Cardiac fibroblast (primary cell): ENCODE results near the gene SFTPB.
"Not testable (repeated sequence)": the region's sequence is repeated elsewhere in the genome, so short reads cannot be mapped to it uniquely, and the experiment has no call there.

ENCODE experiments used
- DNase-seq, 2 donors: peaks; one replicate each; pipeline versions ENCODE4 v3.0.0 to v3.0.0-alpha.2; 2010; ENCODE audit warnings: low read depth in 2 of 2
- H3K4me3 ChIP-seq, 2 donors: replicated peaks in 1 of 2; 1 replicate in 1 of 2; 2 replicates in 1 of 2; pipeline ENCODE4 v1.5.1; 2011; ENCODE audit warnings: low read depth in 2 of 2, low read length in 2 of 2, mild to moderate bottlenecking in 2 of 2, moderate library complexity in 1 of 2
- TF ChIP-seq, protein P1 (sequence below): IDR thresholded peaks from one replicate; pipeline ENCODE4 v1.5.1; 2011; ENCODE audit warnings: low read depth, mild to moderate bottlenecking, low read length, inconsistent platforms

Gene SFTPB

DNA sequence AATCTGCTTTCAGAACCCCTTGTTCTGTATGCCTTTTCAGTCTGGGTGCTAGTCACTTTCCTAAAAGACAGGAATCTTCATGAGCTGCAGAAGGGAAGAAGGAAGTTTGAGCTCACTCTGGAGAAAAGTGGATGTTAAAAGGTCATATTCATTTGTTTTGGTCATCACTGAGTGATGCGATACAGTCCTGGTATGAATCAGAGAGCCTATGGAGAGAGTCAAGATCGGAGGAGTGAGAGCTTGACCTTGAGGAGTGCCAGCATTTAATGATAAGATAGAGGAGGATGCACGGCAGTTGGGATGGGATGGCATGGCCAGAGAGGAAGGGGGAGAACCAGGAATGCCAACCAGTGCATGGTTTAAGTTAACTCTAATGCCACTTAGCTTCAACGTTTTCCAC, 32.4 kb downstream of the SFTPB start:
- TF ChIP-seq, protein P1, sequence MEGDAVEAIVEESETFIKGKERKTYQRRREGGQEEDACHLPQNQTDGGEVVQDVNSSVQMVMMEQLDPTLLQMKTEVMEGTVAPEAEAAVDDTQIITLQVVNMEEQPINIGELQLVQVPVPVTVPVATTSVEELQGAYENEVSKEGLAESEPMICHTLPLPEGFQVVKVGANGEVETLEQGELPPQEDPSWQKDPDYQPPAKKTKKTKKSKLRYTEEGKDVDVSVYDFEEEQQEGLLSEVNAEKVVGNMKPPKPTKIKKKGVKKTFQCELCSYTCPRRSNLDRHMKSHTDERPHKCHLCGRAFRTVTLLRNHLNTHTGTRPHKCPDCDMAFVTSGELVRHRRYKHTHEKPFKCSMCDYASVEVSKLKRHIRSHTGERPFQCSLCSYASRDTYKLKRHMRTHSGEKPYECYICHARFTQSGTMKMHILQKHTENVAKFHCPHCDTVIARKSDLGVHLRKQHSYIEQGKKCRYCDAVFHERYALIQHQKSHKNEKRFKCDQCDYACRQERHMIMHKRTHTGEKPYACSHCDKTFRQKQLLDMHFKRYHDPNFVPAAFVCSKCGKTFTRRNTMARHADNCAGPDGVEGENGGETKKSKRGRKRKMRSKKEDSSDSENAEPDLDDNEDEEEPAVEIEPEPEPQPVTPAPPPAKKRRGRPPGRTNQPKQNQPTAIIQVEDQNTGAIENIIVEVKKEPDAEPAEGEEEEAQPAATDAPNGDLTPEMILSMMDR, result no peak
- H3K4me3 ChIP-seq, result no peak overlapping the region
- no peak for DNase-seq

DNA sequence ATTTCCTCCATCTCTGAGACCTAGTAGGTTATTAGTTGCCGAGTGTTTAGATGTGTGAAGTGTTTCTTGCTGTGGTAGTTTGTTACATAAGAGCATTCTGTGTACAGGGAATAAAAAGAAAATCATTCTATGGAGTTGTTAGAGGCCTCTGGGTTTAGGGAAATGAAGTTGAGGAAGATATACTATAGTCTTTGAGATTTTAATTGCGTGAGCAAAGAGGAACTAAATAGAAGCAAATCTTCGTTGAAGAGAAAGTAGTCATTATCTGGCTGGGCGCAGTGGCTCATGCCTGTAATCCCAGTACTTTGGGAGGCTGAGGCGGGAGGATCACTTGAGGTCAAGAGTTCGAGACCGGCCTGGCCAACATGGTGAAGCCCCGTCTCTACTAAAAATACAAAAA, 33.0 kb downstream of the SFTPB start:
- H3K4me3 ChIP-seq, result no peak overlapping the region
- DNase-seq, result no peak
- TF ChIP-seq, protein P1, result no peak

DNA sequence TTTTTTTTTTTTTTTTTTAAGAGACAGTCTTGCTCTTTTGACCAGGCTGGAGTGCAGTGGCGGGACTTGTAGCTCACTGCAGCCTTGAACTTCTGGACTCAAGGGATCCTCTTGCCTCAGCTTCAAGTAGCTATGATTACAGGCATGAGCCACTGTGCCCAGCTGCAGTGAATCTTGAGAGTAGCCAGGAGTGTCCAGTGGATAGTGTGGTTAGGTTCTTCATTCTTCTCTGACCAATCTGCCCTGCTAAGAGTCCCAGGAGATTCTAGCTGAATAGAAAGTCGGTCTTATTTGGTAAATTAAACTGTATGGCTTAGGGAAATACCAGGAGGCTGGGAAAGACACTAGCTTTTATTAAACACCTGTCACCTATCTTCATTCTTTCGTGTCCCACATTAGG, 36.7 kb downstream of the SFTPB start:
- no peak overlapping the region for H3K4me3 ChIP-seq

DNA sequence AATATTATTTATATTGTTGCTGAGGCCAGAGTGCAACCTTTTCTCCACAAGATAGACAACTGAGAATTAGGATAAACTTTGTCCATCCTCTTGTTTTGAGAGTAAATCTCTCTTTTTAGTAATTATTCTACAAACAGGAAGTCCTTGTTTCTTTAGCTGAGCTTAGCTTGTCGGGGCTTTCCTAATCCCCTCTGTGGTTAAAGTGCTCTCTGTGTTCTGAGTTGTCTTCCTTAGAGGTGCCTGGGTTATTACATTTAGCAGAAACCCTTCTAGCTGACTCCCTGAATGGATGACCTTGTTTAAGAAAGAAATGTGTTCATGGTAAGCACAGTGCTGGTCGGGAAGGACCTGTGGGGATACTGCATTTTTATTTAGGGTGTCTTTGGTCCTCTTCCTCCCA, 39.3 kb downstream of the SFTPB start:
- DNase-seq, result no peak

More for the DNA sequence above, 36.7 kb downstream of the SFTPB start:
- no peak for DNase-seq
- TF ChIP-seq, protein P1, result no peak

DNA sequence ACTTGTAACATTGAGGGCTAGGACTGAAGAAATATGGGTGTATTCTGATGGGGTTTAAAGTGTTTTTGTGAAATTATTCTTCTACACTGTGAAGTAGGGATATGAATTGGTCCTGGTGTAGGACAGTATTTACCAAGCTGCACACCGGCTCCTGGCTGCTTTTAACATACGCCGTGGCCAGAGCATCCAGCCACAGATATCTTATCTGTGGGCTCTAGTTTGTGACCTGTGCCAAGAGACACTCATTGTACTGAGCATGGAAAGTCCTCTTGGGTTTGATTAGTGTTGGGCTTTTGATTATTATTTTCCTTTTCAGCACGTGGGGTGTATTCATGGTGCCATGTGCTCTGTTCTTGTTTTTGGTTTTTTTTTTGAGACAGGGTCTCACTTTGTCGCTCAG, 44.0 kb downstream of the SFTPB start:
- TF ChIP-seq, protein P1, result no peak
- no peak for DNase-seq
- no peak overlapping the region for H3K4me3 ChIP-seq

More for the DNA sequence above, 39.3 kb downstream of the SFTPB start:
- H3K4me3 ChIP-seq, result no peak overlapping the region
- TF ChIP-seq, protein P1, result no peak

DNA sequence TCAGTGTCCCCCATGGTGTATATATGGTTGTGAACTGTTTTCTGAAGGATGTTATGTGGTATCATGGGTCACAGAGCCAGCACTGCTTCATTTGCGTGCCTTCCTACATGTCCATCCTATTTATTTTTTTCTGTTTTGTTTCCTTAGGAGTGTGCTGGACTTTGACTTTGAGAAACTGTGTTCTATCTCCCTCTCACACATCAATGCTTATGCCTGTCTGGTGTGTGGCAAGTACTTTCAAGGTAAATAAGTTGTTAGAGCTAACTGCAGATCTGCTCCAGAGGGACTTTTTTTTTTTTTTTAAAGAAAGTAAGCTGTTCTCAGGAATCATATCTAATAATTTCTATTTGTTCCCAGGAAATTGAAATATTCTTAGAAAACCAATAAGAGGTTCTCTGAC, 46.7 kb downstream of the SFTPB start:
- H3K4me3 ChIP-seq, result no peak overlapping the region
- TF ChIP-seq, protein P1, result no peak
- no peak for DNase-seq

DNA sequence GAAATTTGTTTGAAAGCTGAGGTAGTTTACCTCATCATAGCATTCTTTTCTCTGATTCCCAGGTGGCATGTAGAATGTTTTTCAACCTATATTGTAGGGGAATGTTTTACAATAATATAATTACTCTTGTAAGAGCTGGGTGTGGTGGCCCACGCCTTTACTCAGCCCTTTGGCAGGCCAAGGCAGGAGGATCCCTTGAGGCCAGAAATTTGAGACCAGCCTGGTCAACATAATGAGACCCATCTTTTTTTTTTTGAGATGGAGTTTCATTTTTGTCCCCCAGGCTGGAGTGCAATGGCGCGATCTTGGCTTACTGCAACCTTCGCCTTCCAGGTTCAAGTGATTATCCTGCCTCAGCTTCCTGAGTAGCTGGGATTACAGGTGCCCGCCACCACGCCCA, 48.4 kb downstream of the SFTPB start:
- no peak for DNase-seq
- TF ChIP-seq, protein P1, result no peak
- H3K4me3 ChIP-seq, result no peak overlapping the region

DNA sequence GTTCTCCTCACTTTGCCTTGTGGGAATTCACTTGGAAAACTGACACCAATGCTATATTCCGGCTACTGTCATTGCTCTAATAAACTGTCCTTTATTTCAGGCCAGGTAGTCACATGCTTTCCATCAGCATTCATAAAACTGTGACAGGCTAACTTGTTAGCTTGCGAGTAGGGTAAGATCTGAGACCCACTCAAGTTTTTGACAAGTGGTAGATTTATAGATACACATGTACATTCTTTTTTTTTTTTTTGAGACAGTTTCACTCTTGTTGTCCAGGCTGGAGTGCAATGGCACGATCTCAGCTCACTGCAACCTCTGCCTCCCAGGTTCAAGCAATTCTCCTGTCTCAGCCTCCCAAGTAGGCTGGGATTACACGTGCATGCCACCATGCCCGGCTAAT, 50.3 kb downstream of the SFTPB start:
- H3K4me3 ChIP-seq, result not testable (repeated sequence)

More for the DNA sequence above, 50.3 kb downstream of the SFTPB start:
- not testable (repeated sequence) for DNase-seq
